ENCODE results near the gene DCDC2. TPM values are rescaled to one million over a fixed set of nuclear protein-coding genes. Genes with fewer than 3 reads are reported as not detected.
"Not testable (repeated sequence)": the region's sequence is repeated elsewhere in the genome, so short reads cannot be mapped to it uniquely, and the experiment has no call there.

The DCDC2 gene
- total RNA-seq, 4 donors from 2014 or later, result not detected

- Histone ChIP-seq H3K4me3 (no peak overlapping the region), H3K4me1 (no peaks in the 10 kb centered on the region), H3K27ac (no peak overlapping the region), H3K27me3 (no peaks in the 10 kb centered on the region), H3K36me3 (no peaks in the 10 kb centered on the region), H3K9me3 (no peaks in the 10 kb centered on the region)
- WGBS, 2 donors, result 61 to 62% methylated on average over 2 of the region's 2 CpGs
- TF ChIP-seq POLR2A (IDR thresholded peaks at IDR 0.05), result no peak
- TF ChIP-seq CTCF (IDR thresholded peaks at IDR 0.05), result no peak
- no peak for TF ChIP-seq EP300 (IDR thresholded peaks at IDR 0.05)
- DNase-seq (ENCODE audit: low spot score in 2 of 2), result no peak
Measured at GRCh38 chr6:24240943-24241342, 116.9 kb downstream of the DCDC2 start.

- Histone ChIP-seq H3K36me3 (no peaks in the 10 kb centered on the region), H3K27ac (no peak overlapping the region), H3K4me3 (no peak overlapping the region), H3K9me3 (no peaks in the 10 kb centered on the region), H3K27me3 (no peaks in the 10 kb centered on the region), H3K4me1 (no peaks in the 10 kb centered on the region)
- DNase-seq (ENCODE audit: low spot score in 2 of 2), result no peak
- 89 to 91% methylated on average over 3 of the region's 3 CpGs for WGBS, 2 donors
- TF ChIP-seq CTCF (IDR thresholded peaks at IDR 0.05) (no peak), POLR2A (IDR thresholded peaks at IDR 0.05) (no peak), EP300 (IDR thresholded peaks at IDR 0.05) (no peak)
Measured at GRCh38 chr6:24240380-24240928, 117.4 kb downstream of the DCDC2 start.

- TF ChIP-seq POLR2A (IDR thresholded peaks at IDR 0.05), result no peak
- no peak for TF ChIP-seq EP300 (IDR thresholded peaks at IDR 0.05)
- TF ChIP-seq CTCF (IDR thresholded peaks at IDR 0.05), result no peak
- no peak overlapping the region for H3K27ac ChIP-seq
- no peak for DNase-seq (ENCODE audit: low spot score in 2 of 2)
- WGBS, 2 donors, result 96 to 97% methylated on average over 3 of the region's 3 CpGs
- H3K9me3 ChIP-seq, result no peaks in the 10 kb centered on the region
- H3K4me1 ChIP-seq, result no peaks in the 10 kb centered on the region
- H3K27me3 ChIP-seq, result no peaks in the 10 kb centered on the region
- H3K36me3 ChIP-seq, result no peaks in the 10 kb centered on the region
- H3K4me3 ChIP-seq, result no peak overlapping the region
Measured at GRCh38 chr6:24238700-24239099, 119.2 kb downstream of the DCDC2 start.

DNA sequence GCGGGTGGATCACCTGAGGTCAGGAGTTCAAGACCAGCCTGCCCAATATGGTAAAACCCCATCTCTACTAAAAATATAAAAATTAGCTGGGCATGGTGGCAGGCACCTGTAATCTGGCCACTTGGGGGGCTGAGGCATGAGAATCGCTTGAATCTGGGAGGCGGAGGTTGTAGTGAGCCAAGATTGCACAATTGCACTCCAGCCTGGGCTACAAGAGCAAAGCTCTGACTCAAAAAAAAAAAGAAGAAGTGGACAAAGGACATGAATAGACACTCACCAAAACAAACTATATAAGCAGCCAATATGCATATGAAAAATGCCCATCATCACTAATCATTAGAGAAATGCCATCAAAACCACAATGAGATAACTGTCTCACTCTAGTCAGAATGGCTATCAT, 121.1 kb downstream of the DCDC2 start:
- not testable (repeated sequence) for H3K9me3 ChIP-seq; H3K27me3 ChIP-seq; H3K4me3 ChIP-seq; H3K4me1 ChIP-seq; H3K36me3 ChIP-seq; H3K27ac ChIP-seq; DNase-seq (ENCODE audit: low spot score in 2 of 2)
- 85 to 87% methylated on average over 3 of the region's 3 CpGs for WGBS, 2 donors

GRCh38 chr6:24233813-24234442, 123.9 kb downstream of the DCDC2 start:
- TF ChIP-seq POLR2A (IDR thresholded peaks at IDR 0.05), result no peak

DNA sequence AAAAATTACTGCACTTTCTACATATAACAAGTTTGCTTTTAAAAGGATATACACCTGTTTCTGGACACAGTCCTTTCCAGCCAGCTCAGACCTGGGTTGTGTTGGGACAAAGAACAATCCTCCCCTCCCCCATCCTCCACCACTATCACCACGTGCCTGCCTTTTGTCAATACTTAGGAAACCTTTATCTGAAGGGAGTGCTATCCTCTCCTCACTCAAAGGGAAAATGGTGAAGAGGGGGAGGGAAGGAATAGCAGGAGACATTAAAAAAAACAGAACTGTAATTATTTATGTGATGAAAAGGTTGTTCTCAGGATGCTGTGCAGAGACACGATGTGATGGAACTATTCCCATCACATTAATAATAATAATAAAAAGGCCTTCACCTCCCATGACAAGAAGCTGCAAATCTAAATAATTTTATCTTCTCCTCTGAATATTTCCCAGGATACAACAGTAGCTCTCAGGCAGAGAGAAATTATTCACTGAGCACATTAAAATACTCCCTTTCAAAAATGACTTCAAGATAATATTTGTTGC, 126.4 kb downstream of the DCDC2 start:
- 59 to 68% methylated on average over 2 of the region's 2 CpGs for WGBS, 2 donors
- Histone ChIP-seq H3K27ac (no peak overlapping the region), H3K9me3 (no peaks in the 10 kb centered on the region), H3K27me3 (no peaks in the 10 kb centered on the region), H3K4me1 (peaks cover 0 to 15% (median 0%) of the 10 kb centered on the region in 4 donors), H3K4me3 (no peak overlapping the region), H3K36me3 (no peaks in the 10 kb centered on the region)
- DNase-seq (ENCODE audit: low spot score in 2 of 2), result no peak
- TF ChIP-seq POLR2A (IDR thresholded peaks at IDR 0.05) (no peak), EP300 (IDR thresholded peaks at IDR 0.05) (no peak), CTCF (IDR thresholded peaks at IDR 0.05) (no peak)

More at GRCh38 chr6:24233813-24234442, 123.9 kb downstream of the DCDC2 start:
- Histone ChIP-seq H3K36me3 (no peaks in the 10 kb centered on the region), H3K27ac (no peak overlapping the region), H3K27me3 (no peaks in the 10 kb centered on the region), H3K4me3 (no peak overlapping the region), H3K4me1 (peaks cover 0 to 3% (median 0%) of the 10 kb centered on the region in 4 donors), H3K9me3 (no peaks in the 10 kb centered on the region)
- no peak for DNase-seq (ENCODE audit: low spot score in 2 of 2)
- WGBS, 2 donors, result 62 to 70% methylated on average over 6 of the region's 6 CpGs

Data from tibial nerve (tissue), 4 donors.